IPS-18c (cell line): Measurements from ENCODE around the gene LEFTY1.
"Not testable (repeated sequence)": the region's sequence is repeated elsewhere in the genome, so short reads cannot be mapped to it uniquely, and the experiment has no call there.

Source experiments
- H3K4me3 ChIP-seq: 2 replicates; pipeline ENCODE4 v1.7.0; 2013; ENCODE audit warnings: low read depth, mild to moderate bottlenecking, low read length, moderate library complexity; ENCODE audit not compliant: insufficient read depth
- H3K9me3 ChIP-seq: one replicate; pipeline ENCODE4 v1.6.1; 2013; ENCODE audit warnings: mild to moderate bottlenecking, low read length, moderate library complexity; ENCODE audit not compliant: control insufficient read depth, insufficient read depth

The LEFTY1 gene

GRCh38 chr1:225847610-225848009, 41.3 kb downstream of the LEFTY1 start:
- Histone ChIP-seq H3K9me3 (peaks cover 5% of the 10 kb centered on the region), H3K4me3 (no peak overlapping the region)

GRCh38 chr1:225846331-225847310, 42.3 kb downstream of the LEFTY1 start:
- H3K9me3 ChIP-seq, result peaks cover 5% of the 10 kb centered on the region

GRCh38 chr1:225845571-225846259, 43.2 kb downstream of the LEFTY1 start:
- Histone ChIP-seq H3K9me3 (peaks cover 2% of the 10 kb centered on the region), H3K4me3 (no peak overlapping the region)

More at GRCh38 chr1:225846331-225847310, 42.3 kb downstream of the LEFTY1 start:
- no peak overlapping the region for H3K4me3 ChIP-seq

GRCh38 chr1:225845097-225845496, 43.8 kb downstream of the LEFTY1 start:
- Histone ChIP-seq H3K9me3 (no peaks in the 10 kb centered on the region), H3K4me3 (no peak overlapping the region)

GRCh38 chr1:225844236-225845061, 44.5 kb downstream of the LEFTY1 start:
- Histone ChIP-seq H3K9me3 (no peaks in the 10 kb centered on the region), H3K4me3 (no peak overlapping the region)

GRCh38 chr1:225843426-225843795, 45.5 kb downstream of the LEFTY1 start:
- Histone ChIP-seq H3K9me3 (no peaks in the 10 kb centered on the region), H3K4me3 (no peak overlapping the region)

- no peak overlapping the region for H3K4me3 ChIP-seq
- no peaks in the 10 kb centered on the region for H3K9me3 ChIP-seq
Observed at GRCh38 chr1:225842788-225843425, 46.0 kb downstream of the LEFTY1 start.

DNA sequence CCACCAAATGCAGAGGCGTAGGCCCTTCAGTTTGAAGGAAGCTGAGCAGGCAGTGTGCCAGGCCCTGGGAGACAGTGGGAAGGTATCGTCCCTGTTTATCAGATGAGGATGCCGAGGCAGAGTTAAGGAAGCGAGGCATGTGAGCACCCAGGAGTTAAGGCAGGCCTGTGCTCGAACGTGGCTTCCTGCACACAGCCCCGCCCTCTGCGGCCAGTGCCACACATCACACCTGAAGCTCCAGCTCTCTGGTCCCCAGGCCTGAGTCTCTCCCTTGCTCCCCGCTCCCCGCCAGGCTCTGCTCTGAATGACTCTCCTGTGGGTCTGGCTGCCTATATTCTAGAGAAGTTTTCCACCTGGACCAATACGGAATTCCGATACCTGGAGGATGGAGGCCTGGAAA, 46.9 kb downstream of the LEFTY1 start:
- H3K9me3 ChIP-seq, result no peaks in the 10 kb centered on the region
- no peak overlapping the region for H3K4me3 ChIP-seq

- no peak overlapping the region for H3K4me3 ChIP-seq
Observed at GRCh38 chr1:225840713-225841112, 48.2 kb downstream of the LEFTY1 start.

DNA sequence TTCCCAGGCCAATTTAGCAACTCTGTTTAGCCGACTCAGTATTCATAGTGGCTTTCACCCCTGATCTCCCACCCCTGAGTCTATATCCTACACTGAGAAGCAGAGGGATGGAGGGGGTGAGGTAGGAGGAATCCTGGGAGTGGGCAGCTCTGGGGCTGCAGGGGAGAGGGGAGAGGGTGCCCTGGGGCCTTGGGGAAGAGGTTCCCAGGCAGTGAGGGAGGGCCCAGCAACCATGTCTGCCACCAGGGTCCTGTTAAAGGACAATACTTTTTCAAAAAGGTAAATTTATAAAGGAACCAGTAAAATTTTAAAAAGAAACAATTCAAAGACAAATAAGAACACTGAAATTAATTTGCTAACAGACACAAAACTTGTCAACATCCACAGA, 48.7 kb downstream of the LEFTY1 start:
- Histone ChIP-seq H3K4me3 (no peak overlapping the region), H3K9me3 (no peaks in the 10 kb centered on the region)

More at GRCh38 chr1:225840713-225841112, 48.2 kb downstream of the LEFTY1 start:
- H3K9me3 ChIP-seq, result no peaks in the 10 kb centered on the region

DNA sequence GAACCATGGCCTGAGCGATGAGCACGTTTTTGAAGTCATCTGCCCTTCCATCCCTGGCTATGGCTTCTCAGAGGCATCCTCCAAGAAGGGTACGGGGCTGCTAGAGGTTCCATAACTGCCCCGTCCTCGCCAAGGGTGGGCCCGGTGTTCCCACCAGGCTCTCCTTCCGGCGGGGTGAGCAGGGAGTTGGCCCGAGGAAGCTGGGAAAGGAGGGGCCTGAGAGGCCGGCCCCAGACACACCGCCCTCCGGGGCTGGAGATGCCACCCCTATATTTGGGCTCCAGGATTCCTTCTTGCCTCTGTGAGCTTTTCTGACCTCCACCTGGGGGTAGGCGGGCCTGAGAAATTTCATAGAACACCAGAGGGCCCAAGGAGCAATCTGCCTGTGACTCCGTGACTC, 50.2 kb downstream of the LEFTY1 start:
- Histone ChIP-seq H3K9me3 (no peaks in the 10 kb centered on the region), H3K4me3 (no peak overlapping the region)

- not testable (repeated sequence) for H3K9me3 ChIP-seq, H3K4me3 ChIP-seq
Observed at GRCh38 chr1:225836296-225836695, 52.6 kb downstream of the LEFTY1 start.
